Activated naive CD4-positive, alpha-beta T cell treated with anti-CD3 and anti-CD28 coated beads, Interleukin-2, amount 50 U/mL, for 24 hours (primary cell): ENCODE data around the gene STN1.

Experiments used
- H3K27ac Mint-ChIP-seq: one replicate; pipeline ENCODE4 v1.8.0; 2021; ENCODE audit warnings: mild to moderate bottlenecking, mixed read lengths
- H3K27me3 Mint-ChIP-seq: one replicate; pipeline ENCODE4 v1.8.0; 2021; ENCODE audit warnings: mixed read lengths
- H3K36me3 Mint-ChIP-seq: one replicate; pipeline ENCODE4 v1.8.0; 2021; ENCODE audit warnings: mixed read lengths
- H3K4me1 Mint-ChIP-seq: one replicate; pipeline ENCODE4 v1.8.0; 2021; ENCODE audit warnings: mixed read lengths
- H3K4me3 Mint-ChIP-seq: one replicate; pipeline ENCODE4 v1.8.0; 2021; ENCODE audit warnings: mild to moderate bottlenecking, mixed read lengths
- H3K9me3 Mint-ChIP-seq: one replicate; pipeline ENCODE4 v1.8.0; 2021; ENCODE audit warnings: mixed read lengths

STN1 gene

DNA sequence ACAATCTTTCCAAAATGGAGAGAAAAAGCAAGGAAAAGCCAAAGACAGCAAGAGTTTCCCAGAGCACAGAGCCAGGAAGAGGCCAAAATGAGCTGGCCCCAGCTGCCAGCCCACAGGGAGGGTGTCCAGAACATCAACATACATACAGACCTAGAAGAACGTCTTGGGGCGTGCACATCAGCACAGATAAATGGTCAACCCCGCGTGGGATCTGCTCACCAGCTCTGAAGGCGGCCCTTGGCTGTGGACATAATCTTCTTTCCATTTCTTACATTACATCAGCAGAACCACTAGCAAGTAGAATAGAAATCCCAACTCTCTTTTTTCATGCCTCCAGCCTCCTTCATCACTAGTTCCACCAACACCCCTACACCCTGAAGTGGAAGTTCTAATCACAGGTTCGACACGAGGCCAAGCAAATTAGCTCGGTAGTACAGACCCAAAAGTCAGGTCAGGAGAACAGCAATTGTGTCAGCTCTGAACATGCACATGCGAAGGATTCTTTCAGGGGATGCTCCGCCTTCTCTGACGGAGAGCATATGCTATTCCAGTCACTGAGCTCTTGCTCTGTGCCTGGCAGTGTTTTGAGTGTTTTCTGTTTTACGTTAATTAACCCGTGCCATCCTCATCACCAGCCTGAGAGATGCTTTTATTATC is 79.0 kb downstream of the STN1 start:
- no peaks in the 10 kb centered on the region for H3K27me3 Mint-ChIP-seq
- H3K4me3 Mint-ChIP-seq, result no peak overlapping the region
- H3K27ac Mint-ChIP-seq, result no peak overlapping the region
- no peaks in the 10 kb centered on the region for H3K4me1 Mint-ChIP-seq
- H3K9me3 Mint-ChIP-seq, result no peaks in the 10 kb centered on the region
- H3K36me3 Mint-ChIP-seq, result no peaks in the 10 kb centered on the region

- no peak overlapping the region for H3K4me3 Mint-ChIP-seq
- no peak overlapping the region for H3K27ac Mint-ChIP-seq
- H3K27me3 Mint-ChIP-seq, result no peaks in the 10 kb centered on the region
- H3K36me3 Mint-ChIP-seq, result no peaks in the 10 kb centered on the region
- H3K9me3 Mint-ChIP-seq, result no peaks in the 10 kb centered on the region
- no peaks in the 10 kb centered on the region for H3K4me1 Mint-ChIP-seq
These were observed 80.0 kb downstream of the STN1 start for GRCh38 chr10:103838070-103838395.

- no peak overlapping the region for H3K27ac Mint-ChIP-seq
- no peak overlapping the region for H3K4me3 Mint-ChIP-seq
- H3K27me3 Mint-ChIP-seq, result no peaks in the 10 kb centered on the region
- no peaks in the 10 kb centered on the region for H3K4me1 Mint-ChIP-seq
- H3K36me3 Mint-ChIP-seq, result no peaks in the 10 kb centered on the region
- no peaks in the 10 kb centered on the region for H3K9me3 Mint-ChIP-seq
These were observed 80.5 kb downstream of the STN1 start for GRCh38 chr10:103837370-103838069.

DNA sequence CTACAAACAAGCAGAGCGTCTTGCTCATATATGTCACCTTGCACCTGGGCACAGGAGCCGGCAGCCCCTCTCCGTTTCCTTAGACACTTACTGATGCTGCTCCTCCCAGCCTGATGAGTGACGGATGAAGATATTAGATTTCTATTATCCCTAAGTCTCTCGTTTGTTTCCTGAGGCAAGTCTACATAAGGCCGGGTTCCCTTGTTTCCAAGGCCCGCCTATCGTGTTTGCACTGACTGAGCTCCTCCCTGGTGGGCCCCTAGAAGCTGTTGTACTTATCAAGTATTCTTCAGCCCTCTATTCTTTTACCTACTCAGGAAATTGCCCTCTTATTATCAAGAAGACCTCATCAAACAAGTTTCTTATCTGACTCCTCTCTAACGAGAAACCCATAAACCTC is 81.1 kb downstream of the STN1 start:
- Mint-ChIP-seq H3K36me3 (no peaks in the 10 kb centered on the region), H3K27me3 (no peaks in the 10 kb centered on the region), H3K4me3 (no peak overlapping the region), H3K4me1 (no peaks in the 10 kb centered on the region), H3K9me3 (no peaks in the 10 kb centered on the region), H3K27ac (no peak overlapping the region)

DNA sequence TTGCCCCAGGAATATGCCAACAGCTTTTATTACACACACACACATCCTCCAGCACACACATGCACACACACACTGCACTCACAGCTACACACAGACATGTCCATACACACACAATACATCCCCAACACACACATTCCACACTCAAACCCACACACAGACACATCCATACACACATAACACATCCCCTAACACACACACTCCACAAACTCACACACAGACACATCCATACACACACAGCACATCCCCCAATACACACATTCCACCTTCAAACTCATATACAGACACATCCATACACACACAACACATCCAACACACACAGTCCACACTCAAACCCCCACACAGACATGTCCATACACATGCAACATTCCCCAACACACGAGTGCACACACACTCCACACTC is 81.7 kb downstream of the STN1 start:
- Mint-ChIP-seq H3K27me3 (no peaks in the 10 kb centered on the region), H3K36me3 (no peaks in the 10 kb centered on the region), H3K9me3 (no peaks in the 10 kb centered on the region), H3K27ac (no peak overlapping the region), H3K4me3 (no peak overlapping the region), H3K4me1 (no peaks in the 10 kb centered on the region)

GRCh38 chr10:103835096-103836050 is 82.6 kb downstream of the STN1 start:
- no peak overlapping the region for H3K4me3 Mint-ChIP-seq
- no peaks in the 10 kb centered on the region for H3K9me3 Mint-ChIP-seq
- no peaks in the 10 kb centered on the region for H3K4me1 Mint-ChIP-seq
- H3K36me3 Mint-ChIP-seq, result no peaks in the 10 kb centered on the region
- no peak overlapping the region for H3K27ac Mint-ChIP-seq
- no peaks in the 10 kb centered on the region for H3K27me3 Mint-ChIP-seq

GRCh38 chr10:103834436-103835095 is 83.4 kb downstream of the STN1 start:
- Mint-ChIP-seq H3K4me3 (no peak overlapping the region), H3K4me1 (no peaks in the 10 kb centered on the region), H3K27me3 (no peaks in the 10 kb centered on the region), H3K9me3 (no peaks in the 10 kb centered on the region), H3K27ac (no peak overlapping the region), H3K36me3 (no peaks in the 10 kb centered on the region)

DNA sequence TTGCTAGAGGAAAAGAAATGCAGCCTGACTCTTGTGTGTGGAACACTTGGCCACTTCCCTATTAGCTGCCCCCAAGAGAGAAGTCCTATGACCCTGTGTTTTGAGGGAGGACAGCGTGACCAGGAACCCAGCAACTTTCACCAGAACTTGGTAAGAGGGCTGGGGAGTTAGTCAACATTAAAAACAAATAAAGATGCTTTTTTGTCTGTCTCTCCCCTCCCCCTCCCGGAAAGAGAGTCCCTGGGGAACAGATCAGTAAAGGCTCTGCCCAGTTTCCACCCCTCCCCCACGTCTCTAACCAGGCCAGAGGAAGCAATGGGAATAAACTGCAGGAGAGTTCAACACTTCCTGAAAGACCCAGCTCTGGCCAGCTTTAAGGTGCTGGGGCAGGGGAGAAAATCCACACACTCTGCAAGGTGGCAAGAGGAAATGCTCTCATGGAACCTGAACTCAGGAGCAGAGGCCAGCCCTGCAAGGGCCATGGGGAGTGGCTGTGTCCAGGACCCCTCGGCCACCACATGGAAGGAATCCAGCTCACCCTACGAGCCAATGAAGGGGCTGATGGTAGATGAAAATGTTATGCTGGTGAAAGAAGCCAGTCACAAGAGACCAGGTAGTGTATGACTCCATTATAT is 84.1 kb downstream of the STN1 start:
- H3K4me1 Mint-ChIP-seq, result no peaks in the 10 kb centered on the region
- H3K27me3 Mint-ChIP-seq, result no peaks in the 10 kb centered on the region

DNA sequence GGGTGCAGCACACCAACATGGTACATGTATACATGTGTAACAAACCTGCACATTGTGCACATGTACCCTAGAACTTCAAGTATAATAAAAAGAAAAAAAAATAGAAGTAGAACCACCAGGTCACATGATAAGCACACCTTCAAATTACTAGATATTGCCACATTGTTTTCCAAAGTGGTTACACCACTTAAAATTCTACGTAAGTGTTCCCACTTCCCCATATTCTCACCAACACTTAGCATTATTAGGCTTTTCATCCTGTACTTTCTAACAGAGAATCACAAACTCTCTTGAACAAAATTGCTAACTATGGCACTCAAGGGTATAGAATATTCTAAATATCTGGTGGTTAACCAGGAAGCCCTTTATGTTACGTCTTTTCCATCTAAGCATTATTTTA is 85.2 kb downstream of the STN1 start:
- Mint-ChIP-seq H3K36me3 (no peaks in the 10 kb centered on the region), H3K4me3 (no peak overlapping the region), H3K4me1 (no peaks in the 10 kb centered on the region), H3K27me3 (no peaks in the 10 kb centered on the region), H3K27ac (no peak overlapping the region), H3K9me3 (no peaks in the 10 kb centered on the region)

More for the DNA sequence above, 84.1 kb downstream of the STN1 start:
- no peaks in the 10 kb centered on the region for H3K36me3 Mint-ChIP-seq
- no peak overlapping the region for H3K27ac Mint-ChIP-seq
- no peak overlapping the region for H3K4me3 Mint-ChIP-seq
- no peaks in the 10 kb centered on the region for H3K9me3 Mint-ChIP-seq
